IMR-90 (cell line): Measurements from ENCODE around the gene SH3RF3. TPM values are rescaled to one million over a fixed set of nuclear protein-coding genes. Genes with fewer than 3 reads are reported as not detected.

ENCODE experiments used
- ATAC-seq: fragments of 200-7000 bp; cut with Tn5 transposase; 2 replicates; pipeline ENCODE4 v1.9.1; 2020; ENCODE audit warnings: low read depth, mild to moderate bottlenecking, moderate library complexity
- BruUV-seq: library from RNA; stranded (reverse); fragments of 400-500 nt; replicated peaks from 2 replicates; lab custom pipeline; 2021; lab: Mats Ljungman, UMichigan
- CTCF ChIA-PET: fragments of 300-600 bp; formaldehyde crosslinking; extraction: SDS; loops from one replicate; lab custom pipeline; 2021; ENCODE audit warnings: antibody characterized with exemption; lab: Yijun Ruan, JAX
- POLR2A ChIA-PET: fragments of 300-600 bp; sonication (Branson Sonifier 250); formaldehyde crosslinking; loops from one replicate; lab custom pipeline; 2022; ENCODE audit warnings: antibody characterized with exemption; ENCODE audit not compliant: unreplicated experiment; lab: Charles Lee
- DNase-seq: peaks from one replicate; pipeline ENCODE4 v3.0.0; 2013
- H2AFZ ChIP-seq: replicated peaks from 2 replicates; pipeline ENCODE3; 2013; ENCODE audit warnings: low read length, mild to moderate bottlenecking; ENCODE audit not compliant: poor library complexity
- H2AK5ac ChIP-seq: 2 replicates; pipeline ENCODE4 v1.6.1; 2013; ENCODE audit warnings: low read depth, low read length, inconsistent platforms
- H2AK9ac ChIP-seq: replicated peaks from 2 replicates; pipeline ENCODE3; 2013; ENCODE audit warnings: mild to moderate bottlenecking, low read depth, low read length, moderate library complexity; ENCODE audit not compliant: poor library complexity
- H2BK120ac ChIP-seq: 2 replicates; pipeline ENCODE4 v1.6.1; 2013; ENCODE audit warnings: low read depth, low read length, inconsistent platforms
- H2BK15ac ChIP-seq: 3 replicates; pipeline ENCODE4 v1.6.1; 2013; ENCODE audit warnings: low read depth, low read length, inconsistent platforms
- H2BK20ac ChIP-seq: 2 replicates; pipeline ENCODE4 v1.6.1; 2013; ENCODE audit warnings: low read depth, mild to moderate bottlenecking, inconsistent platforms, low read length, moderate library complexity
- H2BK5ac ChIP-seq: 2 replicates; pipeline ENCODE4 v1.6.1; 2013; ENCODE audit warnings: mild to moderate bottlenecking, low read depth, low read length, inconsistent platforms; ENCODE audit not compliant: poor library complexity, severe bottlenecking
- H3K14ac ChIP-seq: replicated peaks from 2 replicates; pipeline ENCODE4 v1.6.1; 2013; ENCODE audit warnings: low read depth, low read length, inconsistent platforms
- H3K18ac ChIP-seq: 2 replicates; pipeline ENCODE4 v1.6.1; 2013; ENCODE audit warnings: low read depth, low read length, control low read depth
- H3K23ac ChIP-seq: 2 replicates; pipeline ENCODE4 v1.6.1; 2013; ENCODE audit warnings: low read depth, low read length, inconsistent platforms
- H3K27ac ChIP-seq: 2 replicates; pipeline ENCODE4 v1.5.1; 2013; ENCODE audit warnings: mild to moderate bottlenecking, control low read depth, low read length; ENCODE audit not compliant: insufficient read depth
- H3K27me3 ChIP-seq: 2 replicates; pipeline ENCODE4 v1.6.1; 2013; ENCODE audit warnings: low read length; ENCODE audit not compliant: control insufficient read depth, insufficient read depth
- H3K36me3 ChIP-seq: 2 replicates; pipeline ENCODE4 v1.6.1; 2013; ENCODE audit warnings: low read length, mixed read lengths; ENCODE audit not compliant: control insufficient read depth, insufficient read depth
- H3K4ac ChIP-seq: 2 replicates; pipeline ENCODE4 v1.6.1; 2013; ENCODE audit warnings: low read depth, low read length, inconsistent platforms
- H3K4me1 ChIP-seq: 2 replicates; pipeline ENCODE4 v1.6.1; 2013; ENCODE audit warnings: low read length, mixed read lengths; ENCODE audit not compliant: control insufficient read depth, insufficient read depth
- H3K4me2 ChIP-seq: 2 replicates; pipeline ENCODE4 v1.6.1; 2013; ENCODE audit warnings: low read depth, mild to moderate bottlenecking, control low read depth, low read length, moderate library complexity
- H3K4me3 ChIP-seq: 2 replicates; pipeline ENCODE4 v1.5.1; 2013; ENCODE audit warnings: low read depth, mild to moderate bottlenecking, control low read depth, low read length, moderate library complexity; ENCODE audit not compliant: insufficient read depth
- H3K56ac ChIP-seq: 2 replicates; pipeline ENCODE4 v1.6.1; 2013; ENCODE audit warnings: low read length, inconsistent platforms; ENCODE audit not compliant: insufficient read depth; ENCODE audit errors: extremely low read depth
- H3K79me1 ChIP-seq, 2 experiments: 2 replicates each; pipeline ENCODE4 v1.6.1; 2013; ENCODE audit warnings: low read length in 2 of 2, inconsistent platforms in 1 of 2, low read depth in 1 of 2
- H3K9ac ChIP-seq: 2 replicates; pipeline ENCODE4 v1.6.1; 2013; ENCODE audit warnings: low read depth, low read length, control low read depth
- H3K9me1 ChIP-seq: 2 replicates; pipeline ENCODE4 v1.6.1; 2013; ENCODE audit warnings: low read length, inconsistent platforms; ENCODE audit not compliant: insufficient read depth
- H3K9me3 ChIP-seq: 2 replicates; pipeline ENCODE4 v1.6.1; 2013; ENCODE audit warnings: low read length; ENCODE audit not compliant: control insufficient read depth, insufficient read depth
- H4K20me1 ChIP-seq: 2 replicates; pipeline ENCODE4 v1.6.1; 2013; ENCODE audit warnings: low read length, inconsistent platforms; ENCODE audit not compliant: insufficient read depth
- H4K5ac ChIP-seq: 2 replicates; pipeline ENCODE4 v1.6.1; 2013; ENCODE audit warnings: mild to moderate bottlenecking, low read depth, low read length, control low read depth
- H4K8ac ChIP-seq, 2 experiments: 2 replicates each; pipeline ENCODE4 v1.6.1; 2013; ENCODE audit warnings: low read depth in 2 of 2, low read length in 2 of 2, control low read depth in 1 of 2, inconsistent platforms in 1 of 2
- H4K91ac ChIP-seq: 2 replicates; pipeline ENCODE4 v1.6.1; 2013; ENCODE audit warnings: low read depth, low read length, inconsistent platforms; ENCODE audit not compliant: insufficient read depth
- CTCF ChIP-seq: conservative IDR thresholded peaks from 2 replicates; pipeline ENCODE4 v1.5.1; 2012; ENCODE audit warnings: mild to moderate bottlenecking, low read depth, low read length, improper control_type of control experiment
- MAFK ChIP-seq: IDR thresholded peaks from 2 replicates; pipeline ENCODE4 v1.6.1; 2012; ENCODE audit warnings: low read depth, low read length, improper control_type of control experiment
- MAZ ChIP-seq: IDR thresholded peaks from 2 replicates; pipeline ENCODE4 v1.6.1; 2012; ENCODE audit warnings: low read depth, mild to moderate bottlenecking, low read length, improper control_type of control experiment, moderate library complexity, borderline replicate concordance
- POLR2A ChIP-seq: IDR thresholded peaks from 2 replicates; pipeline ENCODE4 v1.6.1; 2012; ENCODE audit warnings: mild to moderate bottlenecking, low read depth, low read length
- USF2 ChIP-seq: fragments of 150-350 bp; IDR thresholded peaks from 2 replicates; pipeline ENCODE4 v1.6.1; 2017; ENCODE audit warnings: mild to moderate bottlenecking, antibody characterized with exemption, low read length, low read depth
- WGBS, 2 experiments: methylation state at CpG; one replicate each; pipeline versions ENCODE4 v1.1.5 to v1.1.7; 2013; ENCODE audit warnings: missing lambda C conversion rate in 2 of 2; ENCODE audit not compliant: insufficient read length in 1 of 2; ENCODE audit errors: extremely low coverage in 2 of 2; 5-methylcytosine and 5-hydroxymethylcytosine counted together
- dilution Hi-C: fragments of 300-500 bp; cut with HindIII; formaldehyde crosslinking; loops from one replicate; pipeline ENCODE4 v1.14.3; 2018; ENCODE audit warnings: low sequenced_read_pairs; ENCODE audit not compliant: unreplicated experiment
- in situ Hi-C: fragments of 300-500 bp; cut with MboI; formaldehyde crosslinking; loops from 3 replicates; pipeline ENCODE4 v1.14.3; 2019; ENCODE audit warnings: low sequenced_read_pairs, inconsistent platforms, mixed read lengths
- intact Hi-C: fragments of 100-400 bp; cut with micrococcal nuclease; formaldehyde crosslinking; loops from 2 replicates; pipeline ENCODE4 v1.10.0; 2022
- polyA plus RNA-seq, 3 experiments: library from polyadenylated mRNA; depleted of rRNA; stranded (reverse); fragments of >200 nt; gene quantifications; 2 replicates each; pipeline ENCODE4 v1.2.3, GENCODE V29; 2012; ENCODE audit warnings: low replicate concordance in 1 of 3
- total RNA-seq: library from RNA; depleted of rRNA; stranded (reverse); fragments of >200 nt; gene quantifications from 2 replicates; pipeline ENCODE4 v1.2.3, GENCODE V29; 2012

The SH3RF3 gene
- total and polyA plus RNA-seq, 2 of the 4 experiments (the other 2 are of a cell fraction) = 3.4 to 5.3 TPM

GRCh38 chr2:109260116-109260855 lies 131.3 kb downstream of the SH3RF3 start:
- Histone ChIP-seq H4K5ac (no peak overlapping the region), H3K4me1 (peaks cover 28% of the 10 kb centered on the region), H2AK9ac (no peak overlapping the region), H3K4me3 (no peak overlapping the region), H3K9me3 (no peaks in the 10 kb centered on the region), H2AFZ (no peak overlapping the region), H4K91ac (no peak overlapping the region), H2BK120ac (no peak overlapping the region), H2BK15ac (no peak overlapping the region), H3K79me1 (peaks cover 38 to 92% of the 10 kb centered on the region in 2 experiments), H4K8ac (no peak overlapping the region), H2AK5ac (peak overlapping the region; percentile 30; the same call in 1 of the 2 replicates), H3K56ac (no peak overlapping the region), H4K20me1 (peaks cover 76% of the 10 kb centered on the region), H3K27ac (no peak overlapping the region), H3K36me3 (no peaks in the 10 kb centered on the region), H2BK20ac (no peak overlapping the region), H3K4me2 (no peak overlapping the region), H3K9me1 (peaks cover 28% of the 10 kb centered on the region), H3K4ac (no peak overlapping the region), H3K27me3 (no peaks in the 10 kb centered on the region), H3K18ac (no peak overlapping the region), H3K9ac (no peak overlapping the region), H3K23ac (no peak overlapping the region), H3K14ac (no peak overlapping the region), H2BK5ac (no peak overlapping the region)
- no TSS peak for BruUV-seq
- no peak for ATAC-seq
- 100% methylated on average over 1 of the region's 11 CpGs; no CpG with 5 or more reads in 1 of the 2 experiments for WGBS, 2 experiments
- intact Hi-C loops (loop anchor here (5.0 kb wide), 2 partner anchors 133 to 252 kb away; partner anchors contain the start of gene SH3RF3), in situ Hi-C loops (no loop called here), dilution Hi-C loops (no loop called here)
- CTCF ChIA-PET = no interaction called here
- POLR2A ChIA-PET = no interaction called here
- no peak for DNase-seq
- no peak for TF ChIP-seq USF2
- no peak for TF ChIP-seq MAZ
- TF ChIP-seq POLR2A = no peak
- no peak for TF ChIP-seq CTCF
- no peak for TF ChIP-seq MAFK
